Upper lobe of left lung (tissue), 4 donors: ENCODE data around the gene CACNA2D2.

Experiments
- CTCF ChIP-seq, 6 experiments: fragments of 450-650 bp in 4 of 6; fragments of 200-600 bp in 2 of 6; sonication (generic) in 2 of 6; IDR thresholded peaks; one replicate each; pipeline ENCODE4 v1.5.1; 2016 to 2019; ENCODE audit warnings: antibody characterized with exemption in 6 of 6
- EP300 ChIP-seq, 4 donors: sonication (generic); formaldehyde crosslinking; IDR thresholded peaks; one replicate each; pipeline ENCODE4 v1.5.1; 2017; ENCODE audit warnings: antibody characterized with exemption in 4 of 4, control low read depth in 2 of 4
- POLR2A ChIP-seq, 4 donors: fragments of 450-650 bp; IDR thresholded peaks; one replicate each; pipeline ENCODE4 v1.5.1; 2016 to 2017; ENCODE audit warnings: antibody characterized with exemption in 4 of 4, mild to moderate bottlenecking in 2 of 4
- POLR2AphosphoS5 ChIP-seq, 2 donors: sonication (generic); formaldehyde crosslinking; IDR thresholded peaks; one replicate each; pipeline ENCODE4 v1.5.1; 2017; ENCODE audit warnings: antibody characterized with exemption in 2 of 2

GRCh38 chr3:50324351-50325112 lies 178.9 kb downstream of the CACNA2D2 start:
- TF ChIP-seq POLR2AphosphoS5 (IDR thresholded peaks at IDR 0.05) (peak in 1 of 2 donors; percentile 35), POLR2A (IDR thresholded peaks at IDR 0.05) (no peak), CTCF (IDR thresholded peaks at IDR 0.05) (peak; percentile 86 to 95 (median 91)), EP300 (IDR thresholded peaks at IDR 0.05) (no peak)
